ENCODE data around the gene VSIG8. TPM values are rescaled to one million over a fixed set of nuclear protein-coding genes. Genes with fewer than 3 reads are reported as not detected.

VSIG8 gene
- total RNA-seq, 1 donor from 2014 or later: not detected

DNA sequence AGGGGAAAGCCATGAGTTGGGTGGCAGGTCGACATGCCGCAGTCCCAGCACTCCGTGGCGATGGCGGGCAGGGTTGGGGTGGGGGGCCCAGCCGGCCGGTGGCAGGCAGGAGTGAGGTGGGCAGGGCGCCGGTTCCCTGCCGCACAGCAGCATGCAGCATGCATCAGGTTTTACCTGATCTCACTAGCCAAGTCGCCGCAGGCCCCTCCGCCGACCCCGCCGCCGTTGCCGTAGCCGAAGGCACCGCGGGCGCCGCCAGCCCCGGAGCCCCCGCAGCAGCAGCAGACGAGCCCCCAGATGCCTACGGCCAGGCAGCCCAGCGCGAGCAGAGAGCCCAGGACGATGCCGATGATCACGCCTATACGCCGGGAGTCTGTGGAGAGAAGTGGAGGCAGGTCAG lies 6.7 kb downstream of the VSIG8 start:
- no peak overlapping the region for H3K27ac Mint-ChIP-seq (ENCODE audit: unreplicated experiment)
- peaks cover 13% of the 10 kb centered on the region for H3K27me3 Mint-ChIP-seq (ENCODE audit: unreplicated experiment)

GRCh38 chr1:159854693-159855192 lies 7.7 kb downstream of the VSIG8 start:
- no peak for TF ChIP-seq CTCF (IDR thresholded peaks at IDR 0.05; ENCODE audit: unreplicated experiment)
- Mint-ChIP-seq H3K36me3 (ENCODE audit: low read depth, unreplicated experiment) (no peaks in the 10 kb centered on the region), H3K27me3 (ENCODE audit: unreplicated experiment) (peaks cover 13% of the 10 kb centered on the region), H3K4me3 (ENCODE audit: unreplicated experiment) (peak overlapping the region; percentile 72), H3K4me1 (ENCODE audit: unreplicated experiment) (peaks cover 12% of the 10 kb centered on the region), H3K9me3 (ENCODE audit: unreplicated experiment) (no peaks in the 10 kb centered on the region), H3K27ac (ENCODE audit: unreplicated experiment) (peak overlapping the region; percentile 17)
- peak; percentile 35 for DNase-seq (ENCODE audit: low spot score)

More for the DNA sequence above, 6.7 kb downstream of the VSIG8 start:
- no peak for TF ChIP-seq CTCF (IDR thresholded peaks at IDR 0.05; ENCODE audit: unreplicated experiment)
- Mint-ChIP-seq H3K9me3 (ENCODE audit: unreplicated experiment) (no peaks in the 10 kb centered on the region), H3K36me3 (ENCODE audit: low read depth, unreplicated experiment) (no peaks in the 10 kb centered on the region), H3K4me1 (ENCODE audit: unreplicated experiment) (peaks cover 7% of the 10 kb centered on the region), H3K4me3 (ENCODE audit: unreplicated experiment) (no peak overlapping the region)
- DNase-seq (ENCODE audit: low spot score): no peak

GRCh38 chr1:159854116-159854692 lies 8.3 kb downstream of the VSIG8 start:
- DNase-seq (ENCODE audit: low spot score): peak; percentile 45
- Mint-ChIP-seq H3K27ac (ENCODE audit: unreplicated experiment) (no peak overlapping the region), H3K36me3 (ENCODE audit: low read depth, unreplicated experiment) (no peaks in the 10 kb centered on the region), H3K4me3 (ENCODE audit: unreplicated experiment) (peak overlapping the region; percentile 89), H3K9me3 (ENCODE audit: unreplicated experiment) (no peaks in the 10 kb centered on the region), H3K4me1 (ENCODE audit: unreplicated experiment) (peaks cover 12% of the 10 kb centered on the region), H3K27me3 (ENCODE audit: unreplicated experiment) (peaks cover 13% of the 10 kb centered on the region)
- no peak for TF ChIP-seq CTCF (IDR thresholded peaks at IDR 0.05; ENCODE audit: unreplicated experiment)

- H3K27ac Mint-ChIP-seq (ENCODE audit: unreplicated experiment): no peak overlapping the region
- no peak for TF ChIP-seq CTCF (IDR thresholded peaks at IDR 0.05; ENCODE audit: unreplicated experiment)
- peaks cover 14% of the 10 kb centered on the region for H3K4me1 Mint-ChIP-seq (ENCODE audit: unreplicated experiment)
- H3K9me3 Mint-ChIP-seq (ENCODE audit: unreplicated experiment): no peaks in the 10 kb centered on the region
- no peak for DNase-seq (ENCODE audit: low spot score)
- peak overlapping the region; percentile 89 for H3K4me3 Mint-ChIP-seq (ENCODE audit: unreplicated experiment)
- peaks cover 13% of the 10 kb centered on the region for H3K27me3 Mint-ChIP-seq (ENCODE audit: unreplicated experiment)
- H3K36me3 Mint-ChIP-seq (ENCODE audit: low read depth, unreplicated experiment): no peaks in the 10 kb centered on the region
These were observed 8.9 kb downstream of the VSIG8 start for GRCh38 chr1:159853417-159854115.

- Mint-ChIP-seq H3K36me3 (ENCODE audit: low read depth, unreplicated experiment) (peaks cover 3% of the 10 kb centered on the region), H3K27ac (ENCODE audit: unreplicated experiment) (no peak overlapping the region)
These were observed 11.1 kb downstream of the VSIG8 start for GRCh38 chr1:159851407-159851806.

More at GRCh38 chr1:159851407-159851806, 11.1 kb downstream of the VSIG8 start:
- Mint-ChIP-seq H3K4me1 (ENCODE audit: unreplicated experiment) (peaks cover 22% of the 10 kb centered on the region), H3K9me3 (ENCODE audit: unreplicated experiment) (no peaks in the 10 kb centered on the region), H3K27me3 (ENCODE audit: unreplicated experiment) (peaks cover 15% of the 10 kb centered on the region), H3K4me3 (ENCODE audit: unreplicated experiment) (no peak overlapping the region)
- DNase-seq (ENCODE audit: low spot score): no peak
- no peak for TF ChIP-seq CTCF (IDR thresholded peaks at IDR 0.05; ENCODE audit: unreplicated experiment)

Measured in endothelial cell (in vitro differentiated cells).